Pancreas (tissue), 10 donors: Measurements from ENCODE around the gene SKI. TPM values are rescaled to one million over a fixed set of nuclear protein-coding genes. Genes with fewer than 3 reads are reported as not detected.

ENCODE experiments used
- ATAC-seq, 4 donors: fragments of 200-7000 bp; cut with Tn5 transposase; one replicate each; pipeline versions ENCODE4 v1.8.0 to v1.9.1; 2020; ENCODE audit warnings: mild to moderate bottlenecking in 4 of 4, moderate library complexity in 4 of 4
- DNase-seq, 6 donors: peaks; one replicate each; pipeline ENCODE4 v3.0.0-alpha.2; 2020
- FAIRE-seq: peaks from 2 replicates; lab custom pipeline; 2012; peaks lifted over from hg19 to GRCh38; lab: Jason Lieb, UNC
- H3K27ac ChIP-seq, 4 donors: fragments of 200-600 bp; sonication (generic); 1 replicate in 3 of 4; 2 replicates in 1 of 4; pipeline versions ENCODE4 v1.5.0 to v1.8.0; 2020
- H3K27me3 ChIP-seq, 4 donors: fragments of 200-600 bp; one replicate each; pipeline ENCODE4 v1.8.0; 2021
- H3K36me3 ChIP-seq, 3 donors: fragments of 200-600 bp; sonication (generic) in 1 of 3; one replicate each; pipeline versions ENCODE4 v1.5.0 to v1.8.0; 2020 to 2021
- H3K4me1 ChIP-seq, 3 donors: fragments of 200-600 bp; one replicate each; pipeline ENCODE4 v1.8.0; 2021
- H3K4me3 ChIP-seq, 4 donors: fragments of 200-600 bp; sonication (generic) in 2 of 4; one replicate each; pipeline versions ENCODE4 v1.5.0 to v1.8.0; 2020 to 2021
- H3K9me3 ChIP-seq, 4 donors: fragments of 200-600 bp; one replicate each; pipeline ENCODE4 v1.8.0; 2021
- WGBS, 2 donors: extraction: QIAGEN DNeasy Blood & Tissue Kit; methylation state at CpG; one replicate each; pipeline ENCODE4 v1.1.7; 2013; 5-methylcytosine and 5-hydroxymethylcytosine counted together
- intact Hi-C, 3 donors: fragments of 100-400 bp; cut with DNase I; formaldehyde crosslinking; loops; one replicate each; pipeline versions ENCODE4 v1.11.1 to v1.14.2; 2022
- polyA plus RNA-seq, 2 donors: library from polyadenylated mRNA; stranded (reverse); fragments of 200-250 nt; gene quantifications; one replicate each; pipeline ENCODE4 v1.2.3, GENCODE V29; 2013
- total RNA-seq, 6 donors: library from RNA; stranded (reverse); fragmentation: NEBNext Ultra II Directional in 4 of 6; extraction: Animal tissue kit (Norgen Biotek cat#: 25700) in 4 of 6; gene quantifications; one replicate each; pipeline versions ENCODE4 v1.2.1 to v1.2.4, GENCODE V29; 2021 to 2023
- TF ChIP-seq, protein P1 (sequence below), 4 donors: fragments of 200-600 bp; sonication (generic) in 3 of 4; IDR thresholded peaks; one replicate each; pipeline versions ENCODE4 v1.5.0 to v1.8.0; 2021; ENCODE audit warnings: antibody characterized with exemption in 4 of 4
- donor health status: healthy with polysubstance abuse.
- donor health status: DM: no; HTN: no; CAD: no; lungs with moderate emphysema.
- donor health status: DM: no; HTN: no; CAD: no.
- donor health status: control.
- donor health status: control.
- donor health status: Bipolar disorder and iron deficiency.
- donor health status: DM: yes; HTN: yes; CAD: no.
- donor health status: DM: no; HTN: no; CAD: no.
- donor health status: DM: no; HTN: no; CAD: no.
- donor health status: DM: yes; HTN: yes; CAD: no.

Gene SKI
- total and polyA plus RNA-seq, 8 donors = 8.6 to 27.9 (median 14.0) TPM

GRCh38 chr1:2278591-2279209, 50.6 kb downstream of the SKI start:
- TF ChIP-seq, protein P1, sequence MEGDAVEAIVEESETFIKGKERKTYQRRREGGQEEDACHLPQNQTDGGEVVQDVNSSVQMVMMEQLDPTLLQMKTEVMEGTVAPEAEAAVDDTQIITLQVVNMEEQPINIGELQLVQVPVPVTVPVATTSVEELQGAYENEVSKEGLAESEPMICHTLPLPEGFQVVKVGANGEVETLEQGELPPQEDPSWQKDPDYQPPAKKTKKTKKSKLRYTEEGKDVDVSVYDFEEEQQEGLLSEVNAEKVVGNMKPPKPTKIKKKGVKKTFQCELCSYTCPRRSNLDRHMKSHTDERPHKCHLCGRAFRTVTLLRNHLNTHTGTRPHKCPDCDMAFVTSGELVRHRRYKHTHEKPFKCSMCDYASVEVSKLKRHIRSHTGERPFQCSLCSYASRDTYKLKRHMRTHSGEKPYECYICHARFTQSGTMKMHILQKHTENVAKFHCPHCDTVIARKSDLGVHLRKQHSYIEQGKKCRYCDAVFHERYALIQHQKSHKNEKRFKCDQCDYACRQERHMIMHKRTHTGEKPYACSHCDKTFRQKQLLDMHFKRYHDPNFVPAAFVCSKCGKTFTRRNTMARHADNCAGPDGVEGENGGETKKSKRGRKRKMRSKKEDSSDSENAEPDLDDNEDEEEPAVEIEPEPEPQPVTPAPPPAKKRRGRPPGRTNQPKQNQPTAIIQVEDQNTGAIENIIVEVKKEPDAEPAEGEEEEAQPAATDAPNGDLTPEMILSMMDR (IDR thresholded peaks at IDR 0.05) = no peak
- Histone ChIP-seq H3K27ac (peak overlapping the region in 1 of 4 donors; percentile 17), H3K4me1 (peaks cover 0 to 3% (median 0%) of the 10 kb centered on the region in 3 donors), H3K27me3 (no peaks in the 10 kb centered on the region), H3K9me3 (no peaks in the 10 kb centered on the region), H3K4me3 (no peak overlapping the region), H3K36me3 (no peaks in the 10 kb centered on the region)
- no peak for FAIRE-seq
- ATAC-seq = no peak
- intact Hi-C loops = no loop called here
- DNase-seq = peak in 2 of 6 donors; percentile 14 to 49
- 86 to 88% methylated on average over 13 to 16 of the region's 16 CpGs for WGBS, 2 donors

DNA sequence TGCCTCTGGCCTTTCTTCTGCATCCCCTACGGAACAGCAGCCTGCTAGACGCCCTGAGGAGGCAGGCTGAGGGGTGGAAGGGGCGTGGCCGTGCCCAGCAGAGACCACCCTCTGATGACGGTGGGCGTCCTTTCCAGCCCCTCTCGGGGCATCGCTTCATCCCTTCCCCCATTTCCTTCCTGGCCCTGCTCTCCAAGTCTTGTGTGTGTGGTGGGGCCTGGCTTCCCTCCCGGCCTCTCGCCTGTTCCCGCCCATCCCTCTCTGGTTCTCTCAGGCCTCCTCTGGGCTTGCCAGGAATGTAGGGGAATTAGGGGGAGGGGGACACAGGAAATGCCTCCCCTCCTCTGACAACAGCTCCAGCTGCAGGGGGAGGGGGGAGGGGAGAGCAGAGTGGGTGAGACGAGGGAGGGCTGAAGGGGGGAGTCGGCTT, 51.1 kb downstream of the SKI start:
- ATAC-seq (peak; percentile 25 to 51 (median 38)), FAIRE-seq (no peak), DNase-seq (peak in 3 of 6 donors; percentile 40 to 52 (median 42))
- H3K4me3 ChIP-seq = no peak overlapping the region
- peak overlapping the region in 1 of 4 donors; percentile 22 for H3K27ac ChIP-seq
- H3K36me3 ChIP-seq = no peaks in the 10 kb centered on the region
- intact Hi-C loops = no loop called here
- peaks cover 0 to 3% (median 0%) of the 10 kb centered on the region in 3 donors for H3K4me1 ChIP-seq
- 58 to 66% methylated on average over 11 to 13 of the region's 13 CpGs for WGBS, 2 donors
- H3K27me3 ChIP-seq = no peaks in the 10 kb centered on the region
- H3K9me3 ChIP-seq = no peaks in the 10 kb centered on the region
- TF ChIP-seq, protein P1 (IDR thresholded peaks at IDR 0.05) = no peak

DNA sequence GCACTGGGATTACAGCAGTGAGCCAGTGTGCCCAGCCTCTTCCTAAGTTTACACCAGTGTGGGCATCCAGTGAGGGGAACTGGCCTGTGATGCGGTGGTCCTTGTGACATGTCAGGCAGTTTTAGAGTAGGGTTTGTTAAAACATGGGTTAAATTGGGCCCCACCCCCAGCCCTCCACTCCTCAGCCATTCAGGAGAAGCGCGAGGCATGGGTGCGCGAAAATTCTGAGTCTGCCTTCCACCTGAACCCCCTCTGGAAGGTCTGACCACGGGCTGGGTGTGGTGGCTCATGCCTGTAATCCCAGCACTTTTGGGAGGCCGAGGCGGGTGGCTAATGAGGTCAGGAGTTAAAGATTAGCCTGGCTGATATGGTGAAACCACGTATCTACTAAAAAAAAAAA, 51.7 kb downstream of the SKI start:
- DNase-seq (peak in 2 of 6 donors; percentile 19 to 25), FAIRE-seq (no peak), ATAC-seq (no peak)
- intact Hi-C loops = no loop called here
- Histone ChIP-seq H3K9me3 (no peaks in the 10 kb centered on the region), H3K4me1 (peaks cover 0 to 3% (median 0%) of the 10 kb centered on the region in 3 donors), H3K36me3 (no peaks in the 10 kb centered on the region), H3K27me3 (no peaks in the 10 kb centered on the region), H3K27ac (peak overlapping the region in 2 of 4 donors; percentile 22 to 23), H3K4me3 (no peak overlapping the region)
- WGBS, 2 donors = 70 to 72% methylated on average over 9 of the region's 9 CpGs
- TF ChIP-seq, protein P1 (IDR thresholded peaks at IDR 0.05) = no peak

DNA sequence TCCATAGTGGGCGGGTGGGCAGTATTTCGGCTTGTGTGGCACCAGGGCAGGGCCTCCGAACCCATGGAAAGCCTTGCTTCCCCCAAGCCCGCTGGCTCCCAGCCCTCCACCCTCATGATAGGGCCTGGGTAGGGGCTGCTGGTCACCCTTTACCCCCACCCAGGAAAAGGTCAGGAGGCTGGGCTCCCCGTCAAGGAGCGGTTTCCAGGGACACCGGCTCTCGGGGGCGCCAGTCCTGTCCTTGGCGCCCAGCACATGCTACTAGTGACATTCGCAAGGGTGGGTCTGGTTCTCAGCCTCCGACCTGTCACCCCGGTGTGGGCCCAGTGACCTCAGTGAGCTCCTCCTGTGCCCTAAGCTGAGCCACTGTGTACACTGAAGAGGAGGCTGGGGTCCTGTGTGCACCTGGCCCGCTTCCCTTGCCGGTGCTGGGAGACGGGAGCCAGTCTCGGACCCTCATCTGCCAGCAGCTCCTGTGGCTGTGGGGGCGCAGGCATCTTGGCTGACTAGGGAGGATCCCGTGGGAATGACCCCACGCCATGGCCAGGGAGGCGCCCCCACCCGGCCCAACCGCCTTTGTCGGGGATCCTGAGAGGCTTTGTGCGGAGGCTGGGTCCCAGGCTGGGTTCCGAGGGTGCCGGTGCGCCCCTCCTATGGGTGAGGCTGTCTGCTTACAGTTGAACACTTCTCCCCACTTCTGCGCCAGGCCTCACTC, 54.6 kb downstream of the SKI start:
- H3K36me3 ChIP-seq = no peaks in the 10 kb centered on the region
- no peak overlapping the region for H3K4me3 ChIP-seq
- H3K27ac ChIP-seq = no peak overlapping the region
- TF ChIP-seq, protein P1 (IDR thresholded peaks at IDR 0.05) = no peak
- no peak for ATAC-seq
- H3K4me1 ChIP-seq = no peaks in the 10 kb centered on the region
- 95% methylated on average over 29 of the region's 29 CpGs for WGBS, 2 donors
- H3K9me3 ChIP-seq = no peaks in the 10 kb centered on the region
- intact Hi-C loops = no loop called here
- FAIRE-seq = no peak
- peak in 2 of 6 donors; percentile 28 to 69 for DNase-seq
- no peaks in the 10 kb centered on the region for H3K27me3 ChIP-seq
